ENCODE data around the gene OLFM4.

Gene OLFM4

DNA sequence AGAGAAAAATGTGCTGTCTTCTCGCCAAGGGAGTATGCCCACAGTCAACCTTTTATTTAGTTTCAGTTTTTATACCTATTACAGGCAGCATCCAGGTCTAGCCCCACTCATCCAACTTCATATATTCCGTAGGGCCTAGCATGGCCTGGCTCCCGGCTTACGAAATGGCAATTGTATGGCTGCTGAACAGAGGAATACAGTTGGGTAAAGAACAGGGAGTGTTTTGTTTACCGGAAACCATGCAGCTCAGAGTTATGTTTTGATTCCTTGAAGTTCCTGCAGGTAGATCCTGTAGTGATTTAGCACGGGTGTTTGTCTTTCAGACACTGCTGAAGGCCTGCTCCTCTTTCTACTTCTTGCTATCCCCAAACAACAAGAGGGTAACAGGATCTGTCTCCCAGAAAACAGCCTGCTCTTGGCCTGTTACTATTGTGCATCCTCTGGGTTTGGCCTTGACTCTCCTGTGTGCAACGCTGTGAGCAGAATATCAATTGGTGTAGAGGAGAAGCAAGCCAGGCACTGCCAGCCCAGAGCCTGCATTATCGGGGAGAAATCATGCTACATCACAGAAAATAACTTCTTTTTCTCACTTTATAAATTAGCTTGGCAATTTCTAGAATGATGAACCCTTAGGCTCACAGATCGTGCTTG, 32.4 kb downstream of the OLFM4 start:
- TF ChIP-seq, protein P1, sequence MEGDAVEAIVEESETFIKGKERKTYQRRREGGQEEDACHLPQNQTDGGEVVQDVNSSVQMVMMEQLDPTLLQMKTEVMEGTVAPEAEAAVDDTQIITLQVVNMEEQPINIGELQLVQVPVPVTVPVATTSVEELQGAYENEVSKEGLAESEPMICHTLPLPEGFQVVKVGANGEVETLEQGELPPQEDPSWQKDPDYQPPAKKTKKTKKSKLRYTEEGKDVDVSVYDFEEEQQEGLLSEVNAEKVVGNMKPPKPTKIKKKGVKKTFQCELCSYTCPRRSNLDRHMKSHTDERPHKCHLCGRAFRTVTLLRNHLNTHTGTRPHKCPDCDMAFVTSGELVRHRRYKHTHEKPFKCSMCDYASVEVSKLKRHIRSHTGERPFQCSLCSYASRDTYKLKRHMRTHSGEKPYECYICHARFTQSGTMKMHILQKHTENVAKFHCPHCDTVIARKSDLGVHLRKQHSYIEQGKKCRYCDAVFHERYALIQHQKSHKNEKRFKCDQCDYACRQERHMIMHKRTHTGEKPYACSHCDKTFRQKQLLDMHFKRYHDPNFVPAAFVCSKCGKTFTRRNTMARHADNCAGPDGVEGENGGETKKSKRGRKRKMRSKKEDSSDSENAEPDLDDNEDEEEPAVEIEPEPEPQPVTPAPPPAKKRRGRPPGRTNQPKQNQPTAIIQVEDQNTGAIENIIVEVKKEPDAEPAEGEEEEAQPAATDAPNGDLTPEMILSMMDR (IDR thresholded peaks at IDR 0.05), result no peak
- Histone ChIP-seq H3K27me3 (no peaks in the 10 kb centered on the region), H3K36me3 (no peaks in the 10 kb centered on the region), H3K4me1 (no peaks in the 10 kb centered on the region), H3K9me3 (no peaks in the 10 kb centered on the region), H3K27ac (no peak overlapping the region), H3K4me3 (no peak overlapping the region)
- no peak for DNase-seq
- intact Hi-C loops (cut with DNase I; ENCODE audit: low total_unique reads), result no loop called here

DNA sequence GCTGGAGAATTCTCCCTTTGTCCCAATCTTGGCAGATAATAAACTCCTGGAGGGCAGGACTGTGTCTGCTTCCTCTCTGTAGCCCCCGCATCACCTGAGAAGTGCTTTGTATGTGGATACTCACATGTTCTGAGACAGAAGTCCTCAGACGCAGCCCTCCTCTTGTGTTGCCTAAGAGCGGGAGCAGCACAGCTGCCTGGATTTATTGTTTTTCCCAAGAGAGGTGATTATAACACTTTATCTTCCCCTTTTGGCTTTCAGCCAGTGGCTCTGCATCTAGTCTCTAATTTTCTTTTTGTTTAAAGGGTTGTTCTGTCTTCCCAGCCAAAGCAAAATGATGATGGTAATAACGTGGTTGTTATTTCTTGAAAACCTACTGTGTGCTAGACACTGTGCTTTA, 36.1 kb downstream of the OLFM4 start:
- no peak for DNase-seq
- H3K9me3 ChIP-seq, result no peaks in the 10 kb centered on the region
- no peaks in the 10 kb centered on the region for H3K36me3 ChIP-seq
- no peak overlapping the region for H3K27ac ChIP-seq
- H3K4me1 ChIP-seq, result no peaks in the 10 kb centered on the region
- H3K4me3 ChIP-seq, result no peak overlapping the region
- H3K27me3 ChIP-seq, result no peaks in the 10 kb centered on the region
- TF ChIP-seq, protein P1 (IDR thresholded peaks at IDR 0.05), result no peak
- intact Hi-C loops (cut with DNase I; ENCODE audit: low total_unique reads), result no loop called here

DNA sequence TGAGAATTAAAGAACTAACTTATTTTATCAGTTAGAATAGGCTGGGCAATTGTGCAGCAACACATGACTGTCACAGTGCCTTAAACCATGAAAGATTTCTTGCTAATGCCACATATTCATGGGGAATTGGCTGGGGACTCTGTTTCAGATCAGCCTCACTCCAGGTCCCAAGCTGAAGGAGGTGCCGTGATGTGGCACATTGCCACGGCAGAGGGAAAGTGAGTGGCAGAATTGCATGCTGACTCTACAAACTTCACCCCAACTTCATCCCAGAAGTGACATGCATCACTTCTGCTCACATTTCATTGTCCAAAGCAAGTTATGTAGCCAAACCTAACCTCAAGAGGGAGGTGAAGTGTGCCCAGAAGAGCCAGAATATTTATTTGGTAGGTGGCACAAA, 37.8 kb downstream of the OLFM4 start:
- Histone ChIP-seq H3K36me3 (no peaks in the 10 kb centered on the region), H3K4me3 (no peak overlapping the region), H3K27me3 (no peaks in the 10 kb centered on the region), H3K4me1 (no peaks in the 10 kb centered on the region), H3K9me3 (no peaks in the 10 kb centered on the region), H3K27ac (no peak overlapping the region)
- TF ChIP-seq, protein P1 (IDR thresholded peaks at IDR 0.05), result no peak
- intact Hi-C loops (cut with DNase I; ENCODE audit: low total_unique reads), result no loop called here
- DNase-seq, result no peak

DNA sequence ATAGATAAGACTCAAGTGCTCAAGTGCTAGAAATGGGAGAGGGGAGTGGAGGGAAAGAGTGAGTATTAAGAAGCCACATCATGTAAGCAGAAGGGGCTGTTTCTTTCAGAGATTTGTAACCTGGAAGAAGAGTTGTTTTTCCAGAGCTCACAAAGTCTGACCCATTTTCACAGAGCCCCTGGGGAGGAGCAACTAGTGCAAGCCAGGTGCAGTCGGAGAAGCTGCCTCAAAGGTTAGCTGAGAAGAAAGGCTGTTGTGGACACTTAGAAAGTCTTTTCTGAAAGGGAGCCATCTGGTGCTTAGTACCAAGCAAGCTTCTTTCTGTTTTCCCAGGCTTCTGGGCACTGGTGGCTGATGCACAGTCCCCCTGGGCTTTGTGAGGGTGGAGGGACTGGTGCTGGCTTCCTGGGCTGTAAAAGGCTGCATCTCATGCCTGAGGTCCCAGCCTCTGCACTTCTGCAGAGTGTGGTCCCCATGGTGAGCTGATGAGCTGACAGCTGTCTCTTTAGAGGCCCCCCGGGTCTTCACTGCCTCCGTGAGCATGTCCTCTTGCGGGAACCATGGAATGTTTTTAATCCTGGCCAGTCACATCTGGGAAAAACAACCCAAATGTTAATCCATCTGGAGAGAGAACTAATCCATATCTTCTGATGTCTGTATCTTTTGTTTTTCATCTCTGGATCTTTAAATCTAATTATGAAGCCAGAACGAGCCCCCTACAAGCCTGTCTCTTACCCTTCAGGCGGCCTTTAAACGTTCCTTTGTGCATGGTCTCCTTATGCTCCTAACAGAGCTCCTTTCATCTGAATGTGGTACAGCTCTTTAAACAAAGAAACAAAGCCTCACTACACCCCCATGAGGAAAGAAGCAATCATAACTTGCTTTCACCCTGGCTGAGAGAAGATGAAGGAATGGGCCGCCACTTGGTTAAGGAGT, 40.2 kb downstream of the OLFM4 start:
- DNase-seq, result no peak

DNA sequence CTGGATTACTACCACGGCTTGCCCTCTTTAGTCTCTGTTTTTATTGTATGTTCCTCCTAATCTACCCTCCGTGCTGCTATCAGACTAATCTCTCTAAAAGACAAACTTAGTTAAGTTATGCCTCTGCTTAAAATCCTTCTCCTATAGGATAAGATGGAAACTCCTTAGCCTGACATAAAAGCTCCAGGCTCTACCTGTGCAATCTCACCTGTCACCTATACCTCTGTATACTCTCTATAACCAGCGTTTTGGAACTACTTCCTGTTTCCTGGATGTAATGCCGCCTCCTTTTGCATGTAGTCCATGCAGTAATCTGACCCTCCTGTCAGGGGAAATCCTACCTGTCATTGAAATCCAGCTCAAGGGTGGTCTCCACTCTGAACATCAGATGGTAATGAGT, 41.2 kb downstream of the OLFM4 start:
- Histone ChIP-seq H3K9me3 (no peaks in the 10 kb centered on the region), H3K4me3 (no peak overlapping the region), H3K27me3 (no peaks in the 10 kb centered on the region), H3K36me3 (no peaks in the 10 kb centered on the region), H3K27ac (no peak overlapping the region), H3K4me1 (no peaks in the 10 kb centered on the region)
- TF ChIP-seq, protein P1 (IDR thresholded peaks at IDR 0.05), result no peak
- intact Hi-C loops (cut with DNase I; ENCODE audit: low total_unique reads), result no loop called here
- DNase-seq, result no peak

More for the DNA sequence above, 40.2 kb downstream of the OLFM4 start:
- Histone ChIP-seq H3K4me3 (no peak overlapping the region), H3K27me3 (no peaks in the 10 kb centered on the region), H3K4me1 (no peaks in the 10 kb centered on the region), H3K9me3 (no peaks in the 10 kb centered on the region), H3K27ac (no peak overlapping the region), H3K36me3 (no peaks in the 10 kb centered on the region)
- intact Hi-C loops (cut with DNase I; ENCODE audit: low total_unique reads), result no loop called here
- TF ChIP-seq, protein P1 (IDR thresholded peaks at IDR 0.05), result no peak
